ENCODE data around the gene SPRYD4.
"Not testable (repeated sequence)": the region's sequence is repeated elsewhere in the genome, so short reads cannot be mapped to it uniquely, and the experiment has no call there.

SPRYD4 gene

DNA sequence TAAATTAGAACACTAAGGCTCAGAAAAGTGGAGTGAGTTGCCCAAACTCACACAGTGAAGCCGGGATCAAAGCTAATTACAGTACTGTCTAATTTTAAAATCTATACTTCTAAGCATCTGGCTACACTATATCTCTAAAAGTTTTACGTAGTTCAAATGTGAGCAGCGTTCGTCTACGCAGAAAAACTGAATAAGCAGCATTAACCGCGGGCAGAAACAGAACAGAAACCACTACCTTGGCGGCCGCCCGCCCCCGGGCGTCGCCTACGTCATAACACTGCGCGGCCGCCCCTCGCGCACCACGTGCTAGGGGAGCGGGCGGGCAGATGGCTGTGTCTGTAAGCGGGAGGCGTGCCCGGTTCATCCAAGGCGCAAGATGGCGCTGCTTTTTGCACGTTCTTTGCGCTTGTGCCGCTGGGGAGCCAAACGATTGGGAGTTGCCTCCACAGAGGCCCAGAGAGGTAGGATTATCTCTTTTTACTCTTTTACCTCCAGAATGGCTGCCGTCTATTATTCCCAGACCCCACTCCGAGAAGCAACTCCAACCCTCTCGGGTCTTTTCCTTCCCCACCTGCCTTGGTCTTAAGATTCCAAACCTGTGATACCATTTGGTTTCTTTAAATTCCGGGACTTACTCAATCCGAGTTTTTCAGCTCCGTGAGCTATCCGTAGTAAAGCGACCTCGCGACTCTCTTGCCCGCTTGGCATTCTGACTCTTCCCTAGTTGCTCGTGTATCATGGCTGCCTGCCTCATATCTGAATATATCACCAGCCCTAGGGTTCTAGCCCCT, at the start of gene SPRYD4:
TSS of gene SPRYD4 (plus strand) at position 363 of the 791 bp plus-strand sequence. CDS start at position 377, 14 bp downstream.
- DNase-seq (ENCODE audit: low spot score) = peak; percentile 95

DNA sequence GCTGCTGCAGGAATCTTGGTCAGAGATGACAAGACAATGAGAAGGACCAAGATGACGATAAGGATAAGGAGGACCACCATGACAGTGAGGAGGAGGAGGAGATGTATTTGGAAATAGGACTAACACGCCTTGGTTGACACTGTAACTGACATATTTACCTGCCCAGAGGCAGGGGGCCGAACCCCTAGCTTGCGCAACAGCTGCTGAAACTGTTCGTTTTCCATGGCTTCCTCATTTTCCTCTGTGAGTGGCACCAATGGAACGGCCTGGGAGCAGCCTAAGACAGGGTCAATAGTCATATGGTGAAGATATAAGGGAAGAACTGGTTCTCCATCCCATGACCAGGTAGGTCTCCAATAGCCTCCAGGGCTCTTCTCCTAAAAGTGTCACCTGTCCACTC, 48.0 kb upstream of the SPRYD4 start:
- DNase-seq (ENCODE audit: low spot score) = no peak

DNA sequence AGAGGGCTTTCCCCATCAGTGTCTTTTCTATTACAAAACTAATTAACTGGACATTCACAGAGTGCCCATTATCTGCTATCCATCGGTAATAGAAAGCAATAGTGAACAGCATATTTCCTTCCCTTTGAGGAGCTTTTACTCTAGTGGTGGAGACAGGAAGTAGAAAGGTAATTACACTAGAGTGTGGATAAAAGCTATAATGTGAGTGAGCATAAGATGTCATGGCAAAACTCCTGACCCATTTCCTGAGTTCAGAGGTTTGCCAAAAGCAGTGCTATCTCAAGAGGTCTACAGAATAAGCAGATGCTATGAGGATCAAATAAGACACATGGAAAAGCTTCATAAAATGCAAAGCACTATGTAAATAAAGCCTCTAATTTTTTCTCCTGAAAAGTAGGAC, 43.2 kb upstream of the SPRYD4 start:
- no peak for DNase-seq (ENCODE audit: low spot score)

DNA sequence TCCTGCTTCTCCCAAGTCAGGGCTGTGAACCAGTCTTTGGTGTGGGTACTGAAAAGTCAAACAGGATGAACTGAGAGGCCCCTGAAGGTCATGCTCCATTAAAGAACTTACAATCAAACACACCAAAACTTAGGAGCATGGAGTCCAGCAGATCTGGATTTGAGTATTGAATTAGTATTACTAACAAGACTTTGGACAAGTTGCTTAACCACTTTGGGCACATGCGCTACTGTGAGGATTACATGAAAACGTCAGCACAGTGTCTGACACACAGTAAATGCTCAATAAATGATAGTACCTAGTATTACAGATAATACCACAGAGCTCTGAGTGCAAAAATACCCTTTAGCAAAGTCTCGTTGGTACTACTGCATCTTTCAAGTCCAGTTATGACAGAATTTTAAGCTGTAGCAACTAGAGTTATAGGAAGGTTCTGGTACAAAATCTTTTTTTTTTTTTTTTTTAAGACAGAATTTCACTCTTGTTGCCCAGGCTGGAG, 42.4 kb upstream of the SPRYD4 start:
- no peak for DNase-seq (ENCODE audit: low spot score)

DNA sequence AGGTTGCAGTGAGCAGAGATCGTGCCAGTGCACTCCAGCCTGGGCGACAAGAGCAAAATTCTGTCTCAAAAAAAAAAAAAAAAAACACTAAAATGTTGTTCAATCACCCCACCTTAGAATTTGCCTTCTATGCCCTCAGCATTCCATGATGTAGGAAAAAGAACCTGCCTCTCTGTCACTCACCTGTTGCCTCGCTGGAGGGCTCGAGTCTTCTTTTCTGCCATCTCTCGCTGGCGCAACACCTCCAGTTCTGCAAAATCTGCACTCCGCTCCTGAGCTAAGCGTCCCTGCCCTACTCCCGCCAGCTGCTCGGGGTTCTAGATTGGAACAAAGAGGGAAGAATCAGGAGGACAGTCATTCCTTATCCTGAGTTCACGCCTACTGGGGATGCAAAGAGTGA, 37.1 kb upstream of the SPRYD4 start:
- no peak for DNase-seq (ENCODE audit: low spot score)

DNA sequence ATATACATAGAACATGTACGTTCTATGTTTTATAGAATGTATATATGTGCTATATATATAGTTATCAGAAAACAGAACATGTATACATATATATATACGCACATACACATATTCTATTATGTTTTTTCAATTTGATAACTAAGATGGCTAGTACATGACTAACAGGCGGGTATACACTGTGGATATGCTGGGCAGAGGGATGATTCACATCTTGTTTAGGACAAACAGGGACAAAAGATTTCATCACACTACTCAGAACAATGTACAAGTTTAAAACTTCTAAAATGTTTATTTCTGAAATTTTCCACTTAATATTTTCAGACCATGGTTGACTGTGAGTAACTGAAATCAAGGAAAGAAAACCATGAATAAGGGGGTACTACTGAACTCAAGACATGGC, 36.5 kb upstream of the SPRYD4 start:
- DNase-seq (ENCODE audit: low spot score) = no peak

DNA sequence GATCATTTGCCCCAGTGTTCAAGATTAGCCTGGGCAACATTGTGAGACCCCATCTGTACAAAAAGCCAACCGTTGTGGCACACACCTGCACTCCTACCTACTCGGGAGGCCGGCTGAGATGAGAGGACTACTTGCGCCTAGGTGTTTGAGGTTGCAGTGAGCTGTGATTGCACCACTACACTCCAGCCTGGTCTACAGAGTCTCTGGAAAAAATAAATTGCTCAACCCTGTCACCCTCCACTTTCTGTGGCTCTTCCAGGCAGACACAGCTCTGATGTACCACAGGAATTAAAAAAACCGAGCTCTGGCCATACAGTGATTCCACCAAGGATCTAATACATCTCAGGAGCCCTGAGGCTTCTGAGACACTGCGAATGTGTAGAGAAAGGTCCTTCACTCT, 33.5 kb upstream of the SPRYD4 start:
- no peak for DNase-seq (ENCODE audit: low spot score)

DNA sequence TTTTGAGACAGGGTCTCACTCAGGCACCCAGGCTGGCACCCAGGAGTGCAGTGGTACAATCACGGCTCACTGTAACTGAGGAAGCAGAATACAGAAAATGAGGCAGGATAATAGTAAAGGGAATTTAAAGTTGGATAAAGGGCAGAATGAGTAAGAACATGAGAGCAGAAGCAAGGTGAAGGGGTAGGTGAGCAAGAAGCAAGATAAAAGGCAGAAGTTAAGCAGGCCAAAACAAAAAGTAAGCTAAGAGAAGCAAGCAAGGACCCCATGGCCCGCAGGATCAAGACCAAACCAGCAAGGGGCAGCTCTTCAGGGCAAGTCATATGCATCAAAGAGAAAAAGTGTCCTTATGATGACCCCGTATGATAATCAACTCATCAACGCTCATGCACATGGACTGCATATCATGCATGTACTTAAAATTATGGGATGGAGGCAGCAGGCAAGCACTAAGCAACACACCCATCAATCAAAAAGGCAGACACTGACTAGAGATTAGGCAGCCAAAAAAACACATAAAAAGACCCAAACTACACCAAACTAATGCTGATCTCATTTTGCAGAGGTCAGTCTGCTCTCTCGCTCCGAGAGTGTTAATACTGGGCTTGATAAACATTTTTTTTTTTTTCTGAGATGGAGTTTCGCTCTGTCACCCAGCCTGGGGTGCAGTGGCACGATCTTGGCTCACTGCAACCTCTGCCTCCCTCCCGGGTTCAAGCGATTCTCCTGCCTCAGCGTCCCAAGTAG, 30.8 kb upstream of the SPRYD4 start:
- no peak for DNase-seq (ENCODE audit: low spot score)

DNA sequence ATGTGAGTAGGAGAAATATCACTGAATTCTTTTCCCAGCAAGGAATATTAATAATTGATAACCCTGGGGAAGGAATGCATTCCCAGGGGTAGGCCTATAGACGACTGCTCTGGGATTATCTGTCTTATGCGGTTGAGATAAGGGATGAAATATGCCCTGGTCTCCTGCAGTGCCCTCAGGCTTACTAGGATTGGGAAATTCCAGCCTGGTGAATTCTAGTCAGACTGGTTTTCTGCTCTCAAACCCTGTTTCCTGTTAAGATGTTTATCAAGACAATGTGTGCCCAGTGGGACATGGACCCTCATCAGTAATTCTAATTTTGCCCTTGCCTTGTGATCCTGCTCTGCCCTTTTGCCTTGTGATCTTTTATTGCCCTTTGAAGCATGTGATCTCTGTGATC, 25.2 kb upstream of the SPRYD4 start:
- not testable (repeated sequence) for DNase-seq (ENCODE audit: low spot score)

DNA sequence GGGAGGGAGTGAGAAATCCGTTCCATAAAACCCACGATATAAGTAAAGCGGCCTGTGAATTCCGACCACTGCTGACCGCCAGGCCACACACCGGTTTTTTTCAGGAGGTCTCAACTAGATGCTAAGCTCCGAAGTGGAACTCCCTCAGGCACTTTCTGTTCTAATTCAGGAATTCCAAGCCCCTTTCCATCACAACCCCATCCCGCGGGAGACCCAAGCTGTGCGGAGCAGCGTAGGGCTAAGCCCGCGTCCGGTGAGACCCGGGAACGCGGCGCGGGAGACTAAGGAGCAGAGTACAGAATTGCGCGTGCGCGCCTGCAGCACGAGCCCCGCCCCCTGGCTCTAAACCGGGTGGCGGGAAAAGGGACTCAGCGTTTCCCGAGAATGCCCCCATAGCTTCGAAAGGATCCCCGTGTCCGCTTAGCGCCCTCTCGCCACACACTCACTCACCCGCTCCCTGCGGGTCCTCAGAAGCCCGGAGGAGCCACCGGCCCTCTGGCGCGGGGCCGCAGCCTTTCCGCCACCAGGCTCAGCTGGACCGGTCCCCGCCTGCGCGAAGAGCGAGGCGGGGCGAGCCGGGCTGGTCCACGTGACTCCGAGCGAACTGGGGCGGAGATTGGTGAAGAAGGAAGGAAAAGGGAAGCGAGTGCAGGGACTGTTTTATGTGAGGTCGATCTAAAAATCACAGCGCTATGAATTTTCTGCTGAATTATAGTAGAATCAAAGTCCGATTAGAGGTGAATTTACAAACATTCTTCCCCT, 19.3 kb upstream of the SPRYD4 start, which contains the start of gene TIMELESS:
TSS of gene TIMELESS (minus strand) at position 567 of the 762 bp plus-strand sequence. CDS start 15,256 bp downstream, outside the sequence.
- peak; percentile 94 for DNase-seq (ENCODE audit: low spot score)

DNA sequence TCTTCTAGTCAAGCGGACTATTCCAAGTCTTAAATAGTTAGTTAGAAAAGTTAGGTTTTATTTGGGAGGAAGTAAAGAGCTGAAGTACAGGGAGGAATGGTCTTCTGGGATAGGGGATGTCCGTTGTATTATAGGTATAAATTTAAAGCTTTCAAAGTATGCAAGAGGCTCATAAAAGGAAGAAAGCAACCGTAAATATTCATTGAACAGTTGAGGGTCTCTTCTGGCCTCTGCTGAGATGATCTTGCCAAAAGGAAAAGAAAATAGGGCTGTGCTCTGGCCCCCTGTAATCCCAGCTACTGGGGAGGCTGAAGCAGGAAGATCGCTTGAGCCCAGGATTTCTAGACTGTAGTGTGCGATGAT, 18.8 kb upstream of the SPRYD4 start:
- DNase-seq (ENCODE audit: low spot score) = no peak

DNA sequence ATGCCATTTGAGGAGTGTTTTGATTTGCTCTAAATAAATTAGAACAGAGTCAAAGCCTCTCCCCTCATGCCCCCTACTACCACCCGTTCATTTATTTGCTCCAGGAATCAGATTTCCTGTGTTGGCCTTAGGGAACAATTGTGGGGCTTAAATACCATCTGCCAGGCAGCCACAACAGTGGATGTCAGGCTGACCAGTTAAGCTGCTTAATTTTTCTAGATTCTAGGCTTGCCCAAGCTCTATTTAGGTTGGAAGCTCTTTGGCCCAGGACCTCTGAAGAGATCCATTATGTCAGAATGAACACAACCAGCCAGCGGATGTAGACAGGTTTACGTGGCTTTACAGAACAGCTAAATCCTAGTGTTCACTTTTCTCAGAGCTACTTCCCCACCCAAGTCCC, 18.1 kb upstream of the SPRYD4 start:
- no peak for DNase-seq (ENCODE audit: low spot score)

DNA sequence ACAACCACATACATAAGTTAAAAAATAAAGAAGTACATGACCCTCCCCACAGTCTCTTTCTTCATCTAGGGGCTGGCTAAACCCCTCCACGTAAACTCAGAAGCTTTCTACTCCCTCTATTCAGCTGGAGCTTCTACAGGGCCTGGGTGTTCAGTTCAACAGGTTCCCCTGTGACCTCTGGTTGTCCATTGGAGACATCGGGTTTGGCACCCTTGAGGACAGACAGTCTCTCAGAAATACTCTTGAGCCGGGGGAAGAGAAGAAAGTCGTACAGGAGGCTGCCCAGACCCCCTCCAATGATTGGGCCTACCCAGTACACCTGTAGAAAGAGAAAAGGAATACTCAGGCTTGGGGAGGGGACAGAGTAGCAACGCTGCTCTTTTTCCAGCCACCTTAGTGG, 17.2 kb upstream of the SPRYD4 start:
- no peak for DNase-seq (ENCODE audit: low spot score)

DNA sequence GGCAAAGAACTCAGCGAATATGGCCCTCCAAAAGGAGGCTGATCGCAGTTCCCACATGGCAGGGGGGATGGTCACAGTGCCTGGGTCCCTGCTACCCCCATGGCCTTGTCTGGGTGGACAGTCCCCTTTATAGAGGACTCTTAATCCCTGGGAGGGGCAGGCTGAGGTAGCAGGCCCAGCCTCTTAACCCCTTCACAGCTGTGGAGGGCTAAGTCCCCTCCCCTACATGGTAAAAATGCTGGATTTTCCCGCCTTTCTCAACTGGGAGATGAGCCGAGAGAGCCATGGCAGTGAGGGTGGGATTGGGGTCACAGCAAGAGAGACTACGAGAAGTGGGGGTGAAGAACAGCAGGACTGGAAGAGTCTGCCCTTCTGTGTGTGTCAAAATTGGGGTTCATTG, 13.8 kb upstream of the SPRYD4 start, which contains the start of gene MIP:
TSS of gene MIP (minus strand) at position 101 of the 400 bp plus-strand sequence. CDS start at position 57, 44 bp downstream.
- no peak for DNase-seq (ENCODE audit: low spot score)

DNA sequence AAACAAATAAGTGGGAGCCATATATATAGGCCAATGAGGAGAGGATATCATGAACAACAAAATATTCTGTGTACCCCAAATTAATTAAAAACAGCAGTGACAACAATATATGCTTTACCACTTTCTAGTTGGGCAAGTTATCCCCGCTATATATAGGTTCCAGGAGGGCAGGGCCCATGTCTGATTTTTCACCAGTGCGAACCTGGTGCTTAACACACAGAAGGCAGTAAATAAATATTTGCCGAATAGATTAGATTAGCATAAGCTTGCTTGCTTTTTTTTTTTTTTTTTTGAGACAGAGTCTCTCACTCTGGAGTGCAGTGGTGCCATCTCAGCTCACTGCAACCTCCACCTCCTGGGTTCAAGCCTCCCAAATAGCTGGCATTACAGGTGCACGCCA, 10.6 kb upstream of the SPRYD4 start:
- no peak for DNase-seq (ENCODE audit: low spot score)

DNA sequence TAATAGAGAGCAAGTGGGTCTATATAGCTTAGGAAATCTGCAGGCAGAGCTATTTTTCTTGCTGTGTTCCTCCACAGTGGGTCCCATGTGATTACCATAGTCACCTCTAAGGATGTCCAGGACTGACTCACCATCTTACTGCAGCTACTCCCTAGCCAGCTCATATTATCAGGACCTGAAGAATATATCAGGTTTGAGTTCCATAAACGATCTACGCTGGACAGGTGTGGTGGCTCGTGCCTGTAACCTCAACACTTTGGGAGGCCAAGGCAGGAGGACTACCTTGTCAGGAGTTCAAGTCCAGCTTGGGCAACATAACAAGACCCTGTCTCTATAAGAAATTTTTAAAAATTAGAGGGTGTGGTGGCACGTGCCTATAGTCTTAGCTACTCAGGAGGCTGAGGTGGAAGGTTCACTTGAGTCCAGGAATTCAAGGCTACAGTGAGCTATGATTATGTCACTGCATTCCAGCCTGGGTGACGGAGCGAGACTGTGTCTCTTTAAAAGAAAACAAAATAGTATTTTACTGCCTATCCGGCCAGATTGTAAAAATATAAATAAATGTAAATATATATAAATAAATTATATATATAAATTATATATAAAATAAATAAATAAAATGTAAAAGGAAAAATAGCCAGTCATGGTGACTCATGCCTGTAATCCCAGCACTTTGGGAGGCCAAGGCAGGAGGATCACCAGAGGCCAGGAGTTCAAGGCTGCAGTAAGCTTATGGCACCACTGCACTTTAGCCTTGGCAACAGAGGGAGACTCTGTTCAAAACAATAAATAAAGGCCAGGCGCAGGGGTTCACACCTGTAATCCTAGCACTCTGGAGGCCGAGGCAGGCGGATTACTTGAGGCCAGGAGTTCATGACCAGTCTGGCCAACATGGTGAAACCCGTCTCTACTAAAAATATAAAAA, 6.9 kb upstream of the SPRYD4 start:
- no peak for DNase-seq (ENCODE audit: low spot score)

DNA sequence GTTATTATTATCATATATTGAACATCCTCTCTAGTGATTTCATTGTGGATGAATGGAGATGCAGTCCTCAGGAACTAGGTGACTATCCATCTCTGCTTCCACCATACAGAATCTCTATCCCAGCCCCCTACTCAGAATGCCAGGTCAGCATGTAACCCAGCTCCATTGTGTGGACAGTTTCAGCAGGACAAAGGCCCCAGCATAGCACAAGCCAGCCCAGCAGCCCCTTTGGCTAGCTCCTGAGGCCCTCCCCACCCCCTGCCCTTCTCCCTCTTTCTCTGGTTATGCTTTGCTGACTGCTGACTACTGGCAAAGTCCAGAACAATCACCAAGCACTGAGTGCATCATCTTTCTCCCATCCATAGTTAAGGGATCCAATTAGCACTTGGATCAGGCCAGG, 5.8 kb upstream of the SPRYD4 start:
- DNase-seq (ENCODE audit: low spot score) = no peak

DNA sequence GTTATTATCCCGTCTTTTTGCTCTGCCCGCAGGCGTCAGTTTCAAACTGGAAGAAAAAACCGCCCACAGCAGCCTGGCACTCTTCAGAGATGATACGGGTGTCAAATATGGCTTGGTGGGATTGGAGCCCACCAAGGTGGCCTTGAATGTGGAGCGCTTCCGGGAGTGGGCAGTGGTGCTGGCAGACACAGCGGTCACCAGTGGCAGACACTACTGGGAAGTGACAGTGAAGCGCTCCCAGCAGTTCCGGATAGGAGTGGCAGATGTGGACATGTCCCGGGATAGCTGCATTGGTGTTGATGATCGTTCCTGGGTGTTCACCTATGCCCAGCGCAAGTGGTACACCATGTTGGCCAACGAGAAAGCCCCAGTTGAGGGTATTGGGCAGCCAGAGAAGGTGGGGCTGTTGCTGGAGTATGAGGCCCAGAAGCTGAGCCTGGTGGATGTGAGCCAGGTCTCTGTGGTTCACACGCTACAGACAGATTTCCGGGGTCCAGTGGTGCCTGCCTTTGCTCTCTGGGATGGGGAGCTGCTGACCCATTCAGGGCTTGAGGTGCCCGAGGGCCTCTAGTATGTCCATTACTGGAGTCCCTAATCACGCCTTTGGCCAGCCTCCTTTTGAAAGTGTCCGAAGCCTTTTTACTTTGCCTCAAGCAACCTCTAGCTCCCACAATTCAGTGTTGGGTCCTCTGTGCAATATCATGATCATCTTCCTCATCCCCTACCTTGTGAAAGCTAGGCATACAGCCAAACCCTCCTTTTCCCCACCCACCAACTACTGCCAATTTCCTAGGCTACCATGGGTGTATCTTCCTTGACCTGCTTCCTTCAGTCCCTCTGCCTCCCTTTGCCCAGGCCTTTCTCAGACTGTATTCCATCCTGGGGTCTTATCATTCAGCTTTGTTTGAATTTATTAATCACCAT, 891 bp downstream of the SPRYD4 start:
- no peak for DNase-seq (ENCODE audit: low spot score)

DNA sequence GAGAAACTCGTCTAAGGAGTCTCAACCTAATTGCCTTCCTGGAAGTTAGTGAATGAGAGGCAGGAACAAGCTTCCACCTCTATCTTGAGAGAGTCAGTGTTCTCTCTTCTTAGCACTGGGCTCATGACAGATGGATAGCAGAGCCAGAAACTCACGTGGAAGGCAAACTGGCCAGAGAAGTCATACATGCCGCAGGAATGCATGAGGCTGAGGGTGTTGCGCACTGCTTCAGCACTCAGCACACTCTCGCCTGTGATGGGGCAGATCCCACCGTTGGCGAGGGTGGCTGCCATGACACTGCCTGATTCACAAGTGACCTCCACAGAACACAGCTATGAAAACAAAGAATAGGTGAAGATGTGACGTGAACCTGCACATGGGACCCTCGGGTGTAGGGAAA, 6.0 kb downstream of the SPRYD4 start:
- no peak for DNase-seq (ENCODE audit: low spot score)

DNA sequence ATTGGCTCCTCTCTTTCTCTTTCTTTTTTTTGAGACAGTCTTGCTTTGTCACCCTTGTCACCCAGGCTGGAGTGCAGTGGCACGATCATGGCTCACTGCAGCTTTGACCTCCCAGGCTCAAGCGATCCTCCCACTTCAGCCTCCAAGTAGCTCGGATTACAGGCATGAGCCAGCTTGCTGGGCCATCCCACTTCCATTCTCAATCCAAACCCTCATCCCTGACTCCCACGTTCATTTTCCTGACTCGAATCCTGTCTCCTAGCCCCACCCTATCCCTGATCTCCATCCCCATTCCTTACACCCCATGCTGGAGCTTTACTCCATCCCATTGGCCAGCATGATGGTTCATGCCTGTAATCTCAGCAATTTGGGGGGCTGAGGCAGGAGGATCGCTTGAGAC, 7.8 kb downstream of the SPRYD4 start:
- DNase-seq (ENCODE audit: low spot score) = no peak

Measured in pons (tissue), 1 donor.